Renal cortical epithelial cell (primary cell): ENCODE measurements around the gene MAP7D1. TPM values are rescaled to one million over a fixed set of nuclear protein-coding genes. Genes with fewer than 3 reads are reported as not detected.
"Not testable (repeated sequence)": the region's sequence is repeated elsewhere in the genome, so short reads cannot be mapped to it uniquely, and the experiment has no call there.

Experiments used
- DNase-seq: peaks from one replicate; pipeline ENCODE4 v3.0.0-alpha.2; 2011; ENCODE audit warnings: low read depth
- total RNA-seq: library from RNA; depleted of rRNA; stranded (reverse); fragments of >200 nt; gene quantifications from 2 replicates; pipeline ENCODE4 v1.2.3, GENCODE V29; 2014

The MAP7D1 gene
- total RNA-seq, 1 donor from 2014 or later: 149 TPM

GRCh38 chr1:36203554-36204346, 47.8 kb downstream of the MAP7D1 start:
- DNase-seq: peak; percentile 83

GRCh38 chr1:36204347-36204909, 48.5 kb downstream of the MAP7D1 start:
- DNase-seq: peak; percentile 42

- no peak for DNase-seq
Observed at GRCh38 chr1:36206323-36206858, 50.4 kb downstream of the MAP7D1 start.

GRCh38 chr1:36207339-36207738, 51.4 kb downstream of the MAP7D1 start:
- peak; percentile 54 for DNase-seq

GRCh38 chr1:36208978-36209703, 53.2 kb downstream of the MAP7D1 start:
- DNase-seq: no peak

GRCh38 chr1:36211307-36211706, 55.3 kb downstream of the MAP7D1 start:
- DNase-seq: no peak

GRCh38 chr1:36211841-36212240, 55.9 kb downstream of the MAP7D1 start:
- DNase-seq: no peak

GRCh38 chr1:36212782-36213181, 56.8 kb downstream of the MAP7D1 start:
- no peak for DNase-seq

- DNase-seq: peak; percentile 87
Observed at GRCh38 chr1:36217670-36218069, 61.7 kb downstream of the MAP7D1 start.

- not testable (repeated sequence) for DNase-seq
Observed at GRCh38 chr1:36221901-36222300, 65.9 kb downstream of the MAP7D1 start.

GRCh38 chr1:36222481-36223380, 66.8 kb downstream of the MAP7D1 start:
- no peak for DNase-seq

- DNase-seq: peak; percentile 58
Observed at GRCh38 chr1:36223381-36223995, 67.5 kb downstream of the MAP7D1 start.

- peak; percentile 96 for DNase-seq
Observed at GRCh38 chr1:36223996-36224536, 68.1 kb downstream of the MAP7D1 start, which contains the start of gene THRAP3. THRAP3 (plus strand) TSS chr1:36224443; CDS start chr1:36282564, 58,121 bp downstream.

- DNase-seq: peak; percentile 77
Observed at GRCh38 chr1:36224537-36225282, 68.8 kb downstream of the MAP7D1 start.

GRCh38 chr1:36225283-36225899, 69.4 kb downstream of the MAP7D1 start:
- no peak for DNase-seq

- DNase-seq: not testable (repeated sequence)
Observed at GRCh38 chr1:36230279-36230678, 74.3 kb downstream of the MAP7D1 start.
